ENCODE results near the gene NTN1. TPM values are rescaled to one million over a fixed set of nuclear protein-coding genes. Genes with fewer than 3 reads are reported as not detected.
A peak's percentile ranks its signal among the peaks of the same experiment; 100 is the strongest.

The NTN1 gene
- polyA plus RNA-seq, 3 donors, result 0.03 to 0.04 TPM; not detected in 1

DNA sequence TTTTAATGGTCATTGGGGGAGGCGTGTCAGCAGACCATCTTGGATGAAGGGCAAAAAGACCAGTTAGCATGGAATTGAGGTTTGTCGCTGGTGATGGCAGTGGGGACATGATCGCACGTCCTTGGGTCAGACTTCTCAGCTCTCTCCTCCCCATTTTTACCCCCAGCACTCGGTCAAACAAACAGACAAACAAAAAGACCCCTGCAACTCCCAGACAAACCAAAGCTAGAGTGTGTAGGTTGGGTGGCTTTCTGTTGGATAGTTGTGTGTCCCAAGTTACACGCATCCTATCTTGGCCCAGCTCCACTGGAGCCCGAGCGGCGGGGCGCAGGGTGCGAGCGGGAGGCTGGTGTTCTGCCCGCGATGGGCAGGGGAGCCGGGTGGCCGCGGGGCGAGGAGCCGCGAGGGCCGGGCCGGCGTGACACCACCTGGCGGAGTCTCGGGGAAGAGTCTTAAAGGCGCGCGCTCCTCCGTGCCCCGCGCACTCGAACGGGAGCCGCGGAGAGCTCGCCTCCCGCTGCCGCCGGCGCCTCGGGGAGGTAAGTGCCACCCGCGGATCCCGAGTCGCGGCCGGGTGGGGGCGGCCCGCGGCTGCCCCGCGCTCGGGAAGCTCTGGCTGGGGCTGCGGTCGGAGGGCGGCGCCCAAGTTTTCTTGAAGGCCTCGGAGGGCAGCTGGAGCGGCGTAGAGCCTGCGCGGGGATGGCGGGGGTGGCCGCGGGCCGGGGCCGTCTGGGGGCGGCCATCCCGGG is 18.5 kb upstream of the NTN1 start:
- no peaks in the 10 kb centered on the region for H3K79me2 ChIP-seq (ENCODE audit: insufficient read depth, low read length)
- H3K4me1 Mint-ChIP-seq, result peaks cover 24% of the 10 kb centered on the region
- peak overlapping the region; percentile 43 for H2AFZ ChIP-seq (ENCODE audit: insufficient read depth, low read depth, low read length, poor library complexity, severe bottlenecking)
- DNase-seq, result peak in 1 of 3 donors; percentile 42
- H3K9ac ChIP-seq (ENCODE audit: insufficient read depth, low read length, poor library complexity, severe bottlenecking), result no peak overlapping the region
- no peak overlapping the region for H3K27ac ChIP-seq (ENCODE audit: low read depth in 1 of 2, low read length in 2 of 2)
- H3K9me3 ChIP-seq (replicated peaks in 1 of 2; ENCODE audit: control insufficient read depth in 1 of 2, insufficient read depth in 1 of 2, low read length in 2 of 2), result peaks cover 4 to 22% of the 10 kb centered on the region in 2 donors
- H3K4me1 ChIP-seq (ENCODE audit: control insufficient read depth in 1 of 2, insufficient read depth in 2 of 2, low read length in 2 of 2), result peaks cover 22 to 25% of the 10 kb centered on the region in 2 donors
- no peaks in the 10 kb centered on the region for H4K20me1 ChIP-seq (ENCODE audit: insufficient read depth, low read length)
- TF ChIP-seq, protein P1, sequence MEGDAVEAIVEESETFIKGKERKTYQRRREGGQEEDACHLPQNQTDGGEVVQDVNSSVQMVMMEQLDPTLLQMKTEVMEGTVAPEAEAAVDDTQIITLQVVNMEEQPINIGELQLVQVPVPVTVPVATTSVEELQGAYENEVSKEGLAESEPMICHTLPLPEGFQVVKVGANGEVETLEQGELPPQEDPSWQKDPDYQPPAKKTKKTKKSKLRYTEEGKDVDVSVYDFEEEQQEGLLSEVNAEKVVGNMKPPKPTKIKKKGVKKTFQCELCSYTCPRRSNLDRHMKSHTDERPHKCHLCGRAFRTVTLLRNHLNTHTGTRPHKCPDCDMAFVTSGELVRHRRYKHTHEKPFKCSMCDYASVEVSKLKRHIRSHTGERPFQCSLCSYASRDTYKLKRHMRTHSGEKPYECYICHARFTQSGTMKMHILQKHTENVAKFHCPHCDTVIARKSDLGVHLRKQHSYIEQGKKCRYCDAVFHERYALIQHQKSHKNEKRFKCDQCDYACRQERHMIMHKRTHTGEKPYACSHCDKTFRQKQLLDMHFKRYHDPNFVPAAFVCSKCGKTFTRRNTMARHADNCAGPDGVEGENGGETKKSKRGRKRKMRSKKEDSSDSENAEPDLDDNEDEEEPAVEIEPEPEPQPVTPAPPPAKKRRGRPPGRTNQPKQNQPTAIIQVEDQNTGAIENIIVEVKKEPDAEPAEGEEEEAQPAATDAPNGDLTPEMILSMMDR (IDR thresholded peaks at IDR 0.05), result peak; percentile 54
- H3K4me3 ChIP-seq (replicated peaks in 1 of 3; ENCODE audit: low read depth in 2 of 3, low read length in 3 of 3), result peak overlapping the region in 1 of 3 experiments; percentile 54
- peak overlapping the region; percentile 31 to 78 for H3K4me3 Mint-ChIP-seq
- H3K36me3 Mint-ChIP-seq, result peaks cover 11 to 18% of the 10 kb centered on the region in 2 donors
- no peak overlapping the region for H3K27ac Mint-ChIP-seq
- H3K36me3 ChIP-seq (replicated peaks in 1 of 2; ENCODE audit: control insufficient read depth in 1 of 2, insufficient read depth in 2 of 2, low read length in 2 of 2), result no peaks in the 10 kb centered on the region
- H3K27me3 Mint-ChIP-seq (ENCODE audit: low read depth in 3 of 3), result peaks cover 73 to 85% (median 78%) of the 10 kb centered on the region in 3 donors
- H3K9me3 Mint-ChIP-seq, result peaks cover 0 to 15% (median 11%) of the 10 kb centered on the region in 7 donors
- under 1% methylated on average over 64 of the region's 69 CpGs for WGBS (ENCODE audit: insufficient coverage)
- peaks cover 60 to 77% of the 10 kb centered on the region in 2 donors for H3K27me3 ChIP-seq (ENCODE audit: control insufficient read depth in 2 of 2, insufficient read depth in 2 of 2, low read length in 2 of 2)
- intact Hi-C loops (cut with micrococcal nuclease), result no loop called here
- peak overlapping the region; percentile 76 for H3K4me2 ChIP-seq (replicated peaks; ENCODE audit: extremely low read depth, low read length, poor library complexity, severe bottlenecking)

DNA sequence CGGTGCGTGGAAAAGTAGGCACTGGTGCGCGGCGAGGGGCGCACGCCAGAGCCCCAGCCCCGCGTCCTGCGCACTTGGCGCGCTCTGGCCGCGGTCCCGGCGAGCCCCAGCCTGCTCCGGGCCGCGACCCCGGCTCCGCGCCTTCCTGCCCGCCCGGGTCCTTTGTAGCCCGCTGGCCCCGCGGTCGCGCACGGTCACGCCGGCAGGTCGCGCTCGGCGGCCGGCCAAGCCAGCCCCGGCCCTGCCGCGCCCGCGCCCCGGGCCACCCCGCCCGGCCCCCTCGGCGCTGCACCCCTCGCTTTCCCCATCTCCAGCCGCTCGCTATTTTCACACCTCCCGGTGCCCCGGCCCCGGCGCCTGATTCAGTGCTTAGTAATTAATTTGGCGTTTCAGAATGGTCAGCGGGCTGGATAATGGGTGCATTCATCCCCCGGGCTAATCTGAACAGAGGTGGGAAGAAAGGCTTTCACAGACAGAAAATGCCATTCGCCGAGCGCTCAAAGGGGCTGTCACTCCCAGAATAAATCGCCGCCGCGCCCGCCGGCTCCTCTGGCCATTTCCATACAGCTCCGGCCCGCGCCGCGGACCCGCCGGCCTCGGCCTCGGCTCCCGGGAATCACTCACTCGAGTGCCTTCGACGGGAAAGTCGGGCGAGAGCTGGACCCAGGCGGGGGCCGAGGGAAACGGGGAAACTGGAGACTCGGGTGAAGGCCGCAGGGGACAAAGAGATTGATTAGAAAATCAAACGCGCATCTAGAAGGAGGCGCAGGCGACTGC is 17.8 kb upstream of the NTN1 start:
- Histone ChIP-seq H3K9ac (ENCODE audit: insufficient read depth, low read length, poor library complexity, severe bottlenecking) (no peak overlapping the region), H3K27ac (ENCODE audit: low read depth in 1 of 2, low read length in 2 of 2) (no peak overlapping the region), H3K4me2 (replicated peaks; ENCODE audit: extremely low read depth, low read length, poor library complexity, severe bottlenecking) (peak overlapping the region; percentile 76), H4K20me1 (ENCODE audit: insufficient read depth, low read length) (no peaks in the 10 kb centered on the region), H2AFZ (ENCODE audit: insufficient read depth, low read depth, low read length, poor library complexity, severe bottlenecking) (peak overlapping the region; percentile 56), H3K9me3 (replicated peaks in 1 of 2; ENCODE audit: control insufficient read depth in 1 of 2, insufficient read depth in 1 of 2, low read length in 2 of 2) (peaks cover 4 to 22% of the 10 kb centered on the region in 2 donors), H3K79me2 (ENCODE audit: insufficient read depth, low read length) (no peaks in the 10 kb centered on the region), H3K36me3 (replicated peaks in 1 of 2; ENCODE audit: control insufficient read depth in 1 of 2, insufficient read depth in 2 of 2, low read length in 2 of 2) (no peaks in the 10 kb centered on the region), H3K4me3 (replicated peaks in 1 of 3; ENCODE audit: low read depth in 2 of 3, low read length in 3 of 3) (peak overlapping the region in 1 of 3 experiments; percentile 54), H3K27me3 (ENCODE audit: control insufficient read depth in 2 of 2, insufficient read depth in 2 of 2, low read length in 2 of 2) (peaks cover 62 to 80% of the 10 kb centered on the region in 2 donors), H3K4me1 (ENCODE audit: control insufficient read depth in 1 of 2, insufficient read depth in 2 of 2, low read length in 2 of 2) (peaks cover 22 to 25% of the 10 kb centered on the region in 2 donors)
- 1% methylated on average over 85 of the region's 90 CpGs for WGBS (ENCODE audit: insufficient coverage)
- peak overlapping the region; percentile 70 to 87 for H3K4me3 Mint-ChIP-seq
- peaks cover 11 to 18% of the 10 kb centered on the region in 2 donors for H3K36me3 Mint-ChIP-seq
- intact Hi-C loops (cut with micrococcal nuclease), result no loop called here
- H3K27me3 Mint-ChIP-seq (ENCODE audit: low read depth in 3 of 3), result peaks cover 72 to 86% (median 78%) of the 10 kb centered on the region in 3 donors
- TF ChIP-seq, protein P1 (IDR thresholded peaks at IDR 0.05), result no peak
- no peak overlapping the region for H3K27ac Mint-ChIP-seq
- peaks cover 24% of the 10 kb centered on the region for H3K4me1 Mint-ChIP-seq
- peaks cover 0 to 15% (median 11%) of the 10 kb centered on the region in 7 donors for H3K9me3 Mint-ChIP-seq
- no peak for DNase-seq
